ENCODE data around the gene MEOX1. TPM values are rescaled to one million over a fixed set of nuclear protein-coding genes. Genes with fewer than 3 reads are reported as not detected.

The MEOX1 gene
- total and polyA plus RNA-seq, 7 donors: 0.23 to 5.3 (median 2.9) TPM

- peaks cover 0 to 4% (median 0%) of the 10 kb centered on the region in 3 donors for H3K27me3 ChIP-seq
- no peak overlapping the region for H3K27ac ChIP-seq
- no peaks in the 10 kb centered on the region for H3K9me3 ChIP-seq
- H3K4me1 ChIP-seq: peaks cover 0 to 13% (median 0%) of the 10 kb centered on the region in 4 donors
- intact Hi-C loops (cut with DNase I): no loop called here
- no peaks in the 10 kb centered on the region for H3K36me3 ChIP-seq
- WGBS, 2 donors: 81 to 82% methylated on average over 4 of the region's 4 CpGs
- no peak overlapping the region for H3K4me3 ChIP-seq
- no peak for DNase-seq
- TF ChIP-seq POLR2A (IDR thresholded peaks at IDR 0.05): no peak
- TF ChIP-seq EP300 (IDR thresholded peaks at IDR 0.05): no peak
- no peak for TF ChIP-seq POLR2AphosphoS5 (IDR thresholded peaks at IDR 0.05)
- no peak for TF ChIP-seq CTCF (IDR thresholded peaks at IDR 0.05)
These were observed 1.7 kb upstream of the MEOX1 start for GRCh38 chr17:43663383-43663782.

DNA sequence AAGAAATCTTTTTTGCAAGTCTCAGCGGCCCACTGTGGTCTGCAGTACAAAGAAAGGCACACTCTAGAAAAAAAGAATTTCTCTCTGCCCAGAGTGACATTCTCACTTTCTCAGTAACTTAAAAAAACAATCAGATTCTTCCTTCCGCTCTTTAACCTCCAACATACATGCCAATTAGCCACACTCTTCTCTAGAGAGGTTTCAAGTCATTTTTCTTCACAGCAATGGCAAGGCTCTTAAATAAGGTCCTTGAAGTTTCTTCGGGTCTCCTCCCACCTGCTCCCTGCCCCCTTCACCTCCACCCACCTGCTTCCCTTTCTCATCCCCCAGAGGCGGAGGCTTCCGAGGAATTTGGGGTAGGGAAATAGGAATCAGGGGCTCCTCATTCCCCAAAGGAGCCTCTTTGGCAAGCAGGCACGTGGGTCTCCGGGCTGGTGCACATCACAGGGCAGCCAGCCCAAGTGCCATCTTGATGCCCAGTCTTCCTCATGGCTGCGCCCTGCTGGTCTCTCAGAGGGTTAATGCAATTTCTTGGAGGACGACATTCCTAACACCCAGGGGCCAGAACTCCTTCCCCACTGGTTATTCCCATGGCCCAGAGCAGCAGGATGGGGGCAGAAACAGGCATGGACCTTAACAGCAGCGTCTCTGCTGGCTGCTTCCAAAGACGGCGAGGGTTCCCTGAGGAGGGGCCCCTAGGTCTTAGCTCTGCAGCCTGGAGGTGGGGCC is 855 bp upstream of the MEOX1 start:
- Histone ChIP-seq H3K4me3 (no peak overlapping the region), H3K27me3 (peaks cover 0 to 4% (median 0%) of the 10 kb centered on the region in 3 donors), H3K9me3 (no peaks in the 10 kb centered on the region), H3K27ac (no peak overlapping the region), H3K4me1 (peaks cover 0 to 13% (median 0%) of the 10 kb centered on the region in 4 donors), H3K36me3 (no peaks in the 10 kb centered on the region)
- intact Hi-C loops (cut with DNase I): no loop called here
- 69 to 76% methylated on average over 12 of the region's 12 CpGs for WGBS, 2 donors
- TF ChIP-seq POLR2A (IDR thresholded peaks at IDR 0.05): no peak
- no peak for TF ChIP-seq POLR2AphosphoS5 (IDR thresholded peaks at IDR 0.05)
- no peak for TF ChIP-seq CTCF (IDR thresholded peaks at IDR 0.05)
- TF ChIP-seq EP300 (IDR thresholded peaks at IDR 0.05): no peak
- DNase-seq: no peak

- TF ChIP-seq CTCF (IDR thresholded peaks at IDR 0.05) (no peak), POLR2AphosphoS5 (IDR thresholded peaks at IDR 0.05) (no peak), POLR2A (IDR thresholded peaks at IDR 0.05) (no peak), EP300 (IDR thresholded peaks at IDR 0.05) (no peak)
- Histone ChIP-seq H3K4me1 (peaks cover 0 to 13% (median 0%) of the 10 kb centered on the region in 4 donors), H3K27ac (peak overlapping the region in 2 of 4 donors; percentile 37 to 46), H3K4me3 (peak overlapping the region in 3 of 4 donors; percentile 0 to 17 (median 11)), H3K36me3 (no peaks in the 10 kb centered on the region), H3K27me3 (peaks cover 0 to 4% (median 0%) of the 10 kb centered on the region in 3 donors), H3K9me3 (no peaks in the 10 kb centered on the region)
- no peak for DNase-seq
- 52 to 76% methylated on average over 16 of the region's 16 CpGs for WGBS, 2 donors
- intact Hi-C loops (cut with DNase I): no loop called here
These were observed 767 bp downstream of the MEOX1 start for GRCh38 chr17:43660816-43661493.

- Histone ChIP-seq H3K36me3 (no peaks in the 10 kb centered on the region), H3K4me1 (peaks cover 0 to 13% (median 0%) of the 10 kb centered on the region in 4 donors), H3K27me3 (peaks cover 0 to 4% (median 0%) of the 10 kb centered on the region in 3 donors), H3K27ac (peak overlapping the region in 3 of 4 donors; percentile 14 to 44 (median 37)), H3K9me3 (no peaks in the 10 kb centered on the region), H3K4me3 (peak overlapping the region in 3 of 4 donors; percentile 0 to 17 (median 11))
- TF ChIP-seq EP300 (IDR thresholded peaks at IDR 0.05) (no peak), POLR2A (IDR thresholded peaks at IDR 0.05) (no peak), CTCF (IDR thresholded peaks at IDR 0.05) (no peak), POLR2AphosphoS5 (IDR thresholded peaks at IDR 0.05) (no peak)
- intact Hi-C loops (cut with DNase I): no loop called here
- WGBS, 2 donors: 81 to 87% methylated on average over 11 of the region's 11 CpGs
- DNase-seq: no peak
These were observed 1.7 kb downstream of the MEOX1 start for GRCh38 chr17:43659823-43660617.
